NCI-H345 treated with DMSO at 0.1 percent for 48 hours (cell line): ENCODE measurements around the gene TBC1D21.

Experiments
- DNase-seq: peaks from one replicate; lab custom pipeline; 2025; ENCODE audit not compliant: unreplicated experiment; lab: John Stamatoyannopoulos, UW

The TBC1D21 gene

GRCh38 chr15:73858062-73858461 is 15.3 kb upstream of the TBC1D21 start:
- DNase-seq = no peak

GRCh38 chr15:73862276-73862675 is 11.1 kb upstream of the TBC1D21 start:
- DNase-seq = no peak

GRCh38 chr15:73865379-73865778 is 8.0 kb upstream of the TBC1D21 start:
- DNase-seq = no peak

GRCh38 chr15:73865904-73866303 is 7.5 kb upstream of the TBC1D21 start:
- DNase-seq = no peak

- DNase-seq = no peak
Measured at GRCh38 chr15:73866481-73866880, 6.9 kb upstream of the TBC1D21 start.

- no peak for DNase-seq
Measured at GRCh38 chr15:73866881-73867410, 6.4 kb upstream of the TBC1D21 start.

- DNase-seq = no peak
Measured at GRCh38 chr15:73867426-73867825, 5.9 kb upstream of the TBC1D21 start.

GRCh38 chr15:73867956-73868355 is 5.4 kb upstream of the TBC1D21 start:
- DNase-seq = no peak

- DNase-seq = no peak
Measured at GRCh38 chr15:73869216-73869995, 4.0 kb upstream of the TBC1D21 start.

- no peak for DNase-seq
Measured at GRCh38 chr15:73870700-73871408, 2.5 kb upstream of the TBC1D21 start.

- no peak for DNase-seq
Measured at GRCh38 chr15:73872346-73872745, 1.0 kb upstream of the TBC1D21 start.

GRCh38 chr15:73873889-73874511 is 636 bp downstream of the TBC1D21 start:
- DNase-seq = no peak

GRCh38 chr15:73879426-73879825 is 6.1 kb downstream of the TBC1D21 start:
- no peak for DNase-seq

- DNase-seq = no peak
Measured at GRCh38 chr15:73881579-73882320, 8.4 kb downstream of the TBC1D21 start.

- no peak for DNase-seq
Measured at GRCh38 chr15:73882761-73883419, 9.5 kb downstream of the TBC1D21 start.

- no peak for DNase-seq
Measured at GRCh38 chr15:73884159-73884558, 10.8 kb downstream of the TBC1D21 start.

- DNase-seq = no peak
Measured at GRCh38 chr15:73885954-73886700, 12.8 kb downstream of the TBC1D21 start.

GRCh38 chr15:73886717-73887345 is 13.5 kb downstream of the TBC1D21 start:
- no peak for DNase-seq

GRCh38 chr15:73887481-73887880 is 14.1 kb downstream of the TBC1D21 start:
- DNase-seq = no peak
